HEK293 (cell line): Measurements from ENCODE around the gene COL13A1.

Experiments
- CTCF ChIP-seq: fragments of 450-650 bp; formaldehyde crosslinking; IDR thresholded peaks from 2 replicates; pipeline ENCODE4 v1.5.1; 2016; ENCODE audit warnings: missing biosample characterization, missing genetic modification characterization
- MYNN ChIP-seq: fragments of 450-650 bp; formaldehyde crosslinking; IDR thresholded peaks from 2 replicates; pipeline ENCODE4 v1.5.1; 2016; ENCODE audit warnings: missing biosample characterization, missing genetic modification characterization, borderline replicate concordance
- SETDB1 ChIP-seq: IDR thresholded peaks from one replicate; pipeline ENCODE4 v1.6.1; 2017; ENCODE audit warnings: mild to moderate bottlenecking, low read length, moderate library complexity, mixed read lengths; ENCODE audit not compliant: insufficient read length
- ZBTB17 ChIP-seq: fragments of 450-650 bp; formaldehyde crosslinking; IDR thresholded peaks from 2 replicates; pipeline ENCODE4 v1.5.1; 2016; ENCODE audit warnings: missing biosample characterization, missing genetic modification characterization
- ZNF549 ChIP-seq: fragments of 450-650 bp; IDR thresholded peaks from 2 replicates; pipeline ENCODE4 v1.5.1; 2018; ENCODE audit warnings: missing biosample characterization, missing genetic modification characterization, mild to moderate bottlenecking, inconsistent platforms, moderate library complexity
- ZNF792 ChIP-seq: fragments of 450-650 bp; formaldehyde crosslinking; IDR thresholded peaks from 2 replicates; pipeline ENCODE4 v1.5.1; 2016; ENCODE audit warnings: missing biosample characterization, missing genetic modification characterization

DNA sequence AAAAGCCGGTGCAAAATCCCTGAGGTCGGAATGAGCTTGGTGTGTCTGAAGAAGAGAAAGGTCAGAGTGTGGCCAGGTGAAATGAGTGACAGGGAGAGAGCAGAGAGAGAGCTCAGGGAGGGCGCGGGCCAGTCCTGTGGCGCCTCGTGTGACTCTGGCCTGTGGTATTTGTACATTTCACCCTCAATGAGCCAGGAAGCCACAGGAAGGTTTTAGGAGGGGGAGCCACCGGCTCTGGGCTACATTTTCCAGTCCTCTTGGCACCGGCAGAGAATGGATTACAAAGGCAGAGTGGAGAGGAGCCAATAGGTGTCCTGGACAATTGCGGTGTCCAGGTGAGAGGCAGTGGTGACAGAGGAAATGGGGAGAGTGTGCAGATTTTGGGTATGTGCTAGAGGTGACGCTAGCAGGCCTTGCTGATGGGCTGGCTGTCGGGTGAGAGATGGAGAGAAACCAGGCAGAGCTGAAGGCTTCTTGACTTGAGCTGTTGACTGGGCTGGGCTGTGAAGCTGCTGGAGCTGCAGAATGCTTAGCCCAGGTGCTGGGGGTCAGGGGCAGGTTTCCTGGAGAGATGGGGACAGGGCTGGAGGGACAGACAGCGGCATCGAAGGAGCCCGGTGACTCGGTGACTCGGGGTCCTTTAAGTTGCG, 38.1 kb downstream of the COL13A1 start:
- TF ChIP-seq MYNN (tag by site-specific recombination) (no peak), ZNF549 (tag by site-specific recombination) (no peak), CTCF (tag by site-specific recombination) (no peak), ZBTB17 (tag by site-specific recombination) (no peak), ZNF792 (tag by site-specific recombination) (no peak), SETDB1 (no peak)
